ENCODE results near the gene FAM168A. TPM values are rescaled to one million over a fixed set of nuclear protein-coding genes. Genes with fewer than 3 reads are reported as not detected.

FAM168A gene
- total and polyA plus RNA-seq, 10 of the 15 experiments (the other 5 are each of a cell fraction or from before 2014, with no cell fraction given), result 1.7 to 20.0 (median 10.0) TPM

DNA sequence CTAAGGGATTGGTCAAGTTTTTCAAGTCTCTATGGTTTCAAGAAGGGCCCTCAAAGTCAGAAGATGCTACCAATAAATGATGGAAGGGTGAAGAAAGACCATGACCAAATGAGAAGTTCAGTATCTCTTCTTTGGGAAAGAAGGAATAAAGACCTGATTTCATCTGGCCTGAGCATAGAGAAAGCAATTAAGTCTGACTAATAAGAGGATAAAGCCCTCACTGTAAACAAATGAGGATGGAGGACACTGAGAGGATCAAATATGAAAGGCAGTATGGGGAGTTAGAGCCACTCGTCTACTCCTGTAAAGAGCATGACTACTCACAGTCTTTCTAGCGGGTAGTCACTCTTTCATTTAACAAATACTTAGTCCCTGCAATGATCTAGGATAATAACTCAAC is 44.6 kb downstream of the FAM168A start:
- H3K9ac ChIP-seq (ENCODE audit: control insufficient read depth, insufficient read depth, low read length), result no peak overlapping the region
- H3K4me2 ChIP-seq (ENCODE audit: control insufficient read depth, insufficient read depth), result no peak overlapping the region
- H3K9me3 ChIP-seq (replicated peaks; ENCODE audit: control insufficient read depth, insufficient read depth, low read length), result no peaks in the 10 kb centered on the region
- no peak overlapping the region for H2AFZ ChIP-seq (ENCODE audit: control insufficient read depth, low read depth, low read length)
- ChIA-PET RAD21 (ENCODE audit: unreplicated experiment) (no interaction called here), SMC1A (ENCODE audit: uncharacterized antibody, unreplicated experiment) (interaction anchor here (1.0 kb wide), 1 partner anchor 10 kb away, joined by 4 read pairs; no protein-coding TSS in a partner anchor), POLR2A (interaction anchor here (0.6 kb wide), 2 partner anchors 14 to 36 kb away, joined by 3 to 9 read pairs; no protein-coding TSS in a partner anchor), CTCF (no interaction called here)
- 91% methylated on average over 2 of the region's 2 CpGs for WGBS (ENCODE audit: insufficient coverage, insufficient replicate concordance, low lambda C conversion rate, missing lambda C conversion rate)
- FAIRE-seq (no peak), DNase-seq (ENCODE audit: low read depth, low spot score) (no peak), ATAC-seq (no peak)
- H3K27me3 ChIP-seq (replicated peaks in 1 of 2; ENCODE audit: control insufficient read depth in 2 of 2, insufficient read depth in 2 of 2, low read length in 1 of 2), result no peaks in the 10 kb centered on the region
- peaks cover 0 to 1% of the 10 kb centered on the region in 2 experiments; a peak in 1 of 4 replicates for H3K36me3 ChIP-seq (ENCODE audit: control insufficient read depth in 2 of 2, insufficient read depth in 2 of 2, low read length in 1 of 2)
- in situ Hi-C loops (cut with MboI) (no loop called here), intact Hi-C loops (cut with micrococcal nuclease; ENCODE audit: unreplicated experiment) (no loop called here)
- no peaks in the 10 kb centered on the region; the same call in none of the 2 replicates for H3K79me2 ChIP-seq (ENCODE audit: control insufficient read depth, insufficient read depth, low read length)
- H3K4me3 ChIP-seq, result no peak overlapping the region
- no peaks in the 10 kb centered on the region for H3K4me1 ChIP-seq (ENCODE audit: control insufficient read depth, insufficient read depth, low read length)
- H3K27ac ChIP-seq (ENCODE audit: control insufficient read depth, insufficient read depth), result no peak overlapping the region
- no peaks in the 10 kb centered on the region for H4K20me1 ChIP-seq (ENCODE audit: control insufficient read depth, insufficient read depth)
- no peak for TF ChIP-seq MYC (IDR thresholded peaks at IDR 0.05; ENCODE audit: insufficient read depth, insufficient read length, insufficient replicate concordance, low read length, severe bottlenecking)
- TF ChIP-seq KLF5 (IDR thresholded peaks at IDR 0.05; ENCODE audit: partially characterized antibody), result no peak
- no TSS peak for BruUV-seq (replicated peaks)

DNA sequence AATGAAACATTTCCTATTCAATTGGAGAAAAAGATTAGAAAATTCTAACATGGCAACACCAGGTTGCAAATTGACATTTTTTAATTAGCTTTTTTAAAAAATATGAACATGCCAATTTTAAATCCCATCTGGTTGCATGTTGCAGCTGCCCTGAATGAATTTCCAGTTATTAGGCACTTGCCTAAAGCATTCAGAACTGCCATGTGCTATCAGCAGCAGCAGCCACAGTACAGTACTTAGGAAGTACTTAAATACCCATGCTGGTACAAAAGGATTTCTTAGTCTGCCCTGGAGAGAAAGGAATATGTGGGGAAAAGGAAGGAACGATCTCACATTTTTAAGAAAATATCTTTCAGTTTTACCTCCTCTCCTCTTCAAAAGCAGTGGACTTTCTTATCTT is 46.2 kb downstream of the FAM168A start:
- DNase-seq (ENCODE audit: low read depth, low spot score) (no peak), ATAC-seq (no peak), FAIRE-seq (no peak)
- BruUV-seq (replicated peaks), result no TSS peak
- no peak overlapping the region for H3K4me3 ChIP-seq
- POLR2A ChIA-PET, result interaction anchor here (0.6 to 1.5 kb wide), 4 partner anchors 11 to 103 kb away, joined by 3 read pairs; no protein-coding TSS in a partner anchor
- peaks cover 6% of the 10 kb centered on the region; the same call in 1 of the 2 replicates for H3K4me1 ChIP-seq (ENCODE audit: control insufficient read depth, insufficient read depth, low read length)
- no peaks in the 10 kb centered on the region for H4K20me1 ChIP-seq (ENCODE audit: control insufficient read depth, insufficient read depth)
- RAD21 ChIA-PET (ENCODE audit: unreplicated experiment), result no interaction called here
- no peak overlapping the region for H2AFZ ChIP-seq (ENCODE audit: control insufficient read depth, low read depth, low read length)
- no peaks in the 10 kb centered on the region for H3K27me3 ChIP-seq (replicated peaks in 1 of 2; ENCODE audit: control insufficient read depth in 2 of 2, insufficient read depth in 2 of 2, low read length in 1 of 2)
- no peak overlapping the region for H3K9ac ChIP-seq (ENCODE audit: control insufficient read depth, insufficient read depth, low read length)
- no peaks in the 10 kb centered on the region for H3K9me3 ChIP-seq (replicated peaks; ENCODE audit: control insufficient read depth, insufficient read depth, low read length)
- H3K4me2 ChIP-seq (ENCODE audit: control insufficient read depth, insufficient read depth), result no peak overlapping the region
- SMC1A ChIA-PET (ENCODE audit: uncharacterized antibody, unreplicated experiment), result interaction anchor here (0.8 to 1.8 kb wide), 8 partner anchors 9 to 31 kb away, joined by 3 to 11 read pairs (median 4); no protein-coding TSS in a partner anchor
- 100% methylated on average over 1 of the region's 1 CpG for WGBS (ENCODE audit: insufficient coverage, insufficient replicate concordance, low lambda C conversion rate, missing lambda C conversion rate)
- peaks cover 0 to 1% of the 10 kb centered on the region in 2 experiments; a peak in 1 of 4 replicates for H3K36me3 ChIP-seq (ENCODE audit: control insufficient read depth in 2 of 2, insufficient read depth in 2 of 2, low read length in 1 of 2)
- in situ Hi-C loops (cut with MboI) (no loop called here), intact Hi-C loops (cut with micrococcal nuclease; ENCODE audit: unreplicated experiment) (no loop called here)
- TF ChIP-seq RAD21 (IDR thresholded peaks at IDR 0.05; ENCODE audit: insufficient read depth, low read depth, low read length) (no peak), MYC (IDR thresholded peaks at IDR 0.05; ENCODE audit: insufficient read depth, insufficient read length, insufficient replicate concordance, low read length, severe bottlenecking) (no peak), ZBED1 (IDR thresholded peaks at IDR 0.05; ENCODE audit: borderline replicate concordance) (no peak), KDM1A (IDR thresholded peaks at IDR 0.05; ENCODE audit: borderline replicate concordance) (no peak)
- TF ChIP-seq, protein P1, sequence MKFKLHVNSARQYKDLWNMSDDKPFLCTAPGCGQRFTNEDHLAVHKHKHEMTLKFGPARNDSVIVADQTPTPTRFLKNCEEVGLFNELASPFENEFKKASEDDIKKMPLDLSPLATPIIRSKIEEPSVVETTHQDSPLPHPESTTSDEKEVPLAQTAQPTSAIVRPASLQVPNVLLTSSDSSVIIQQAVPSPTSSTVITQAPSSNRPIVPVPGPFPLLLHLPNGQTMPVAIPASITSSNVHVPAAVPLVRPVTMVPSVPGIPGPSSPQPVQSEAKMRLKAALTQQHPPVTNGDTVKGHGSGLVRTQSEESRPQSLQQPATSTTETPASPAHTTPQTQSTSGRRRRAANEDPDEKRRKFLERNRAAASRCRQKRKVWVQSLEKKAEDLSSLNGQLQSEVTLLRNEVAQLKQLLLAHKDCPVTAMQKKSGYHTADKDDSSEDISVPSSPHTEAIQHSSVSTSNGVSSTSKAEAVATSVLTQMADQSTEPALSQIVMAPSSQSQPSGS (IDR thresholded peaks at IDR 0.05; ENCODE audit: low read length), result no peak
- H3K79me2 ChIP-seq (ENCODE audit: control insufficient read depth, insufficient read depth, low read length), result no peaks in the 10 kb centered on the region; the same call in none of the 2 replicates
- CTCF ChIA-PET, result interaction anchor here (1.2 to 1.4 kb wide), 2 partner anchors 14 to 24 kb away, joined by 3 to 4 read pairs; no protein-coding TSS in a partner anchor
- H3K27ac ChIP-seq (ENCODE audit: control insufficient read depth, insufficient read depth), result no peak overlapping the region
